CD4-positive, CD25-positive, alpha-beta regulatory T cell (primary cell): Measurements from ENCODE around the gene POLRMT. TPM values are rescaled to one million over a fixed set of nuclear protein-coding genes. Genes with fewer than 3 reads are reported as not detected.
A peak's percentile ranks its signal among the peaks of the same experiment; 100 is the strongest.
"Not testable (repeated sequence)": the region's sequence is repeated elsewhere in the genome, so short reads cannot be mapped to it uniquely, and the experiment has no call there.

Experiments
- ATAC-seq, 2 donors: fragments of 150-1000 bp; cut with Tn5 transposase; one replicate each; pipeline ENCODE4 v1.10.0; 2021; ENCODE audit warnings: low read depth in 2 of 2, moderate number of reproducible peaks in 2 of 2, moderate library complexity in 1 of 2
- DNase-seq, 3 donors: peaks; one replicate each; pipeline versions ENCODE4 v3.0.0 to v3.0.0-alpha.2; 2012 to 2022; ENCODE audit warnings: mixed read lengths in 1 of 3
- H3K27ac ChIP-seq: one replicate; pipeline ENCODE4 v1.7.0; 2013; ENCODE audit warnings: mild to moderate bottlenecking, low read length; ENCODE audit not compliant: insufficient read depth, poor library complexity, severe bottlenecking
- H3K27me3 ChIP-seq: one replicate; pipeline ENCODE4 v1.7.0; 2013; ENCODE audit warnings: low read length; ENCODE audit not compliant: control insufficient read depth, insufficient read depth
- H3K36me3 ChIP-seq: one replicate; pipeline ENCODE4 v1.7.0; 2013; ENCODE audit warnings: mild to moderate bottlenecking, low read length, moderate library complexity; ENCODE audit not compliant: control insufficient read depth, insufficient read depth
- H3K4me1 ChIP-seq: 2 replicates; pipeline ENCODE4 v1.7.0; 2013; ENCODE audit warnings: mild to moderate bottlenecking, low read length; ENCODE audit not compliant: insufficient read depth, control insufficient read depth, poor library complexity, severe bottlenecking
- H3K4me3 ChIP-seq: one replicate; pipeline ENCODE4 v1.7.0; 2013; ENCODE audit warnings: low read depth, mild to moderate bottlenecking, low read length, moderate library complexity
- H3K9me3 ChIP-seq, 2 experiments: 1 replicate in 1 of 2; 2 replicates in 1 of 2; pipeline ENCODE4 v1.7.0; 2013; ENCODE audit warnings: low read length in 2 of 2, mild to moderate bottlenecking in 1 of 2, moderate library complexity in 1 of 2; ENCODE audit not compliant: control insufficient read depth in 2 of 2
- H3K27ac Mint-ChIP-seq, 3 donors: one replicate each; pipeline ENCODE4 v1.8.0; 2020 to 2022; ENCODE audit warnings: mild to moderate bottlenecking in 3 of 3, mixed read lengths in 3 of 3, moderate library complexity in 2 of 3
- H3K27me3 Mint-ChIP-seq: one replicate; pipeline ENCODE4 v1.8.0; 2022; ENCODE audit warnings: mild to moderate bottlenecking, mixed read lengths
- H3K36me3 Mint-ChIP-seq: one replicate; pipeline ENCODE4 v1.8.0; 2020; ENCODE audit warnings: mixed read lengths
- H3K4me1 Mint-ChIP-seq, 4 donors: one replicate each; pipeline ENCODE4 v1.8.0; 2020 to 2022; ENCODE audit warnings: mixed read lengths in 4 of 4, mild to moderate bottlenecking in 1 of 4
- H3K4me3 Mint-ChIP-seq, 4 donors: one replicate each; pipeline ENCODE4 v1.8.0; 2020 to 2022; ENCODE audit warnings: mild to moderate bottlenecking in 4 of 4, mixed read lengths in 4 of 4, moderate library complexity in 3 of 4
- H3K9me3 Mint-ChIP-seq, 7 donors: one replicate each; pipeline ENCODE4 v1.8.0; 2020 to 2022; ENCODE audit warnings: mixed read lengths in 7 of 7, mild to moderate bottlenecking in 3 of 7, moderate library complexity in 2 of 7
- polyA plus RNA-seq, 4 donors: library from polyadenylated mRNA; unstranded; fragments of 300-500 nt; fragmentation: Illumina TruSeq; gene quantifications; one replicate each; pipeline ENCODE4 v1.2.3, GENCODE V29; 2021
- total RNA-seq: library from RNA; stranded (reverse); gene quantifications from one replicate; pipeline ENCODE4 v1.2.3, GENCODE V29; 2022

Gene POLRMT
- total and polyA plus RNA-seq, 5 donors from 2014 or later: 25.4 to 62.9 (median 35.8) TPM

DNA sequence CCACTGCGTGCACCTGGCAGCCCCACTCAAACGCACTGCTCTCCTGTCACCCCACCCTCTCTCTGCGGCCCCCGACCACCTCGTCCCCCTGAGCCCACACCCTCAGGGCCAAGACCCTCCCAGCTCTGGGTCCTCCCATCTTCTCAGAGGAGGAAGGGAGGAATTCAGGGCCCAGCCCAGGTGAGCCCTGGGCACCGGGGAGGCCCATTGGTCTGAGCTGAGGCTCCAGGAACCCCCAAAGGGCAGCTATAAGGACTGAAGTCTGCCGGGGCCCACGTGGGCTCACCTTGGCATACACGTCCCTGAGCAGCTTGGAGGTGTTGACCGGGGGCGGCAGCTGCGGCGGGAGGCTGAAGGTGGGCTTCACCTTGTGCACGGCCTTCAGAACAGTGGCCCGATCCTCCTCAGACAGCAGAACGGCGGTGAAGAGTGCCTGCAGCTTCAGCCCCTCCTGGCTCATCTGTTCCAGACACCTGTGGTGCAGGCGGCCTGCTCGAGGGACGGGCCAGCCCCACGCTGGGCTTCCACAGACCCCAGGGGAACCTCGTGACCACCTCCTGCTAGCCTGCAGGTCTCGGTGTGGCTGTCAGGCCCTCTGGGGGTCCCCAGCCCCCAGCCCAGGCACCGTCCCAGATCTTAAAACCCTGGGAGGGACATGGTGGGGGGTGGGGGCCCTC lies 8.8 kb downstream of the POLRMT start:
- H3K27ac Mint-ChIP-seq: no peak overlapping the region
- H3K36me3 Mint-ChIP-seq: peaks cover 14% of the 10 kb centered on the region
- DNase-seq (no peak), ATAC-seq (no peak)
- no peak overlapping the region for H3K4me3 ChIP-seq
- H3K4me1 Mint-ChIP-seq: peaks cover 0 to 6% (median 3%) of the 10 kb centered on the region in 4 donors
- H3K4me1 ChIP-seq: no peaks in the 10 kb centered on the region
- H3K9me3 Mint-ChIP-seq: no peaks in the 10 kb centered on the region
- peaks cover 30% of the 10 kb centered on the region for H3K36me3 ChIP-seq
- H3K27me3 Mint-ChIP-seq: no peaks in the 10 kb centered on the region
- H3K27ac ChIP-seq: no peak overlapping the region
- no peaks in the 10 kb centered on the region for H3K9me3 ChIP-seq
- H3K4me3 Mint-ChIP-seq: no peak overlapping the region
- no peaks in the 10 kb centered on the region for H3K27me3 ChIP-seq

DNA sequence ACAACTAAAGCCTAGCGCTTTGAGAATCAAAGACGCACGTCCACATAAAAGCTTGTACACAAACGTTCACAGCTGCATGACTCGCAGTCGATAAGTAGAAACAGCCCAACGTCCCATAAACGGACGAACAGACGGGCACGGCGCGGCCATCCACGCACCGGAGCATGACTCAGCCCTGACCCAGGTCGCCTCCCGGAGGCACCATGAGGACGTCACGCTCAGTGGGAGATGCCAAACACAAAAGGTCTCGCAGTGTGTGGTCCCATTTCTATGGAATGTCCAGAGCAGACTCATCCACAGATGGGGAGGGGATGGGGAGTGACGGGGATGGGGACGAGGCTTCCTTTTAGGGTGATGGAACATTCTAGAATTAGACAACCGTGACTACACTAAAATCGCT lies 9.4 kb downstream of the POLRMT start:
- no peak overlapping the region for H3K4me3 ChIP-seq
- no peaks in the 10 kb centered on the region for H3K9me3 ChIP-seq
- ATAC-seq: no peak
- no peaks in the 10 kb centered on the region for H3K27me3 ChIP-seq
- peaks cover 31% of the 10 kb centered on the region for H3K36me3 ChIP-seq
- peaks cover 12% of the 10 kb centered on the region for H3K36me3 Mint-ChIP-seq
- peaks cover 0 to 5% (median 1%) of the 10 kb centered on the region in 4 donors for H3K4me1 Mint-ChIP-seq
- peak overlapping the region in 1 of 3 donors; percentile 69 for H3K27ac Mint-ChIP-seq
- no peak overlapping the region for H3K27ac ChIP-seq
- no peak overlapping the region for H3K4me3 Mint-ChIP-seq
- no peaks in the 10 kb centered on the region for H3K4me1 ChIP-seq
- H3K9me3 Mint-ChIP-seq: no peaks in the 10 kb centered on the region
- DNase-seq: no peak
- H3K27me3 Mint-ChIP-seq: no peaks in the 10 kb centered on the region

DNA sequence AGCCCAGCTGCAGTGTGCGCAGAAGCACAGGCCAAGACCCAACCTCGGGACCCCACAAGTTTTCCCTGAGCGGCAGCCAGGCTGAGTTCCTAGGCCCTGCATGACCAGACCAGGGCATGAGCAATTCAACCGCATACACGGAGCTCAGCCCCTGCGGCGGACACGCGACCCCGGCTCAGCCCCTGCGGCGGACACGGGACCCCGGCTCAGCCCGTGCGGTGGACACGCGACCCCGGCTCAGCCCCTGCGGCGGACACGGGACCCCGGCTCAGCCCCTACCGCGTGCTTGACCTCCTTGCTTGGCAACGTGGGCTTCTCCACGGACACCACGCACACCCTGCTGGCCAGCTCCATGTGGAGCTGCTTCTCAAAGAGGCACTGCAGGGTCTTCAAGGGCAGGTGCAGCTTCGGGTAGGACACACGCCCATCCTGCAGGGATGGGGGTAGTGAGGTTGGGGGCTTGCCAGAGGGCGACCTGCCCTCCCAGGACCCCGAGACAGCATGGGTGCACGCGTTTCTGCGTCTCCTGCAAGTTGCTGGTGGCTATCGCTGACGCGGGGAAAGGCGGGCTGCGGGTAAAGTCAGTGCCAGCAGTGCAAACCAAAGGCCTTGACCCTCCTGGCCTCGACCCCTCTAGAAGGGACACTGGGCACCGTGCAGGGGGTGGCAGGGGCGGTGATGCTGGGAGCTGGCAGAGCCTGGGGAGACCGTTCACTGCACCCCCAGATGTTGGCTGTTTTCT lies 10.0 kb downstream of the POLRMT start:
- no peak overlapping the region for H3K4me3 Mint-ChIP-seq
- Histone ChIP-seq H3K27me3 (no peaks in the 10 kb centered on the region), H3K4me1 (no peaks in the 10 kb centered on the region), H3K9me3 (no peaks in the 10 kb centered on the region), H3K36me3 (peaks cover 25% of the 10 kb centered on the region), H3K27ac (no peak overlapping the region), H3K4me3 (no peak overlapping the region)
- H3K36me3 Mint-ChIP-seq: peaks cover 11% of the 10 kb centered on the region
- no peaks in the 10 kb centered on the region for H3K27me3 Mint-ChIP-seq
- H3K27ac Mint-ChIP-seq: no peak overlapping the region
- no peaks in the 10 kb centered on the region for H3K9me3 Mint-ChIP-seq
- DNase-seq (no peak), ATAC-seq (no peak)
- peaks cover 0 to 3% (median under 1%) of the 10 kb centered on the region in 4 donors for H3K4me1 Mint-ChIP-seq

DNA sequence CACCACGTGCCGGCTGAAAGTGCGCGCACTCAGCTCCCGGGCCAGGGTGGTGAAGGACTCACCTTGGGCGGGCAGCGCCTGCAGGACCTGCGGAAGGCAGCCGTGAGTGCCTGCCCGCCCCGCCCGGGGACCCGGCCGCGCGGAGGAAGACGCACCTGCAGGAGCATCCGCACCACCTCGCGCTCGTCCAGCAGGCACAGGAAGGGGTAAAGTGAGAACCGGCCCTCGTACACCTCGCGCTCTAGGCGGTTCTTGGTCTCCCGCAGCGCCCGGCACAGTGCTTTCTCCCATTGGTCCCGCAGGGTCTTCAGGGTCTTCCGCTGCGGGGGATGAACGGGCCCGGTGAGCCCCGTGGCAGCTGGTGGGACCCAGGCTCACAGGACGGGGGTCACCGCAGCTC lies 10.7 kb downstream of the POLRMT start:
- DNase-seq (no peak), ATAC-seq (no peak)
- Histone ChIP-seq H3K9me3 (no peaks in the 10 kb centered on the region), H3K36me3 (peaks cover 22% of the 10 kb centered on the region), H3K27ac (no peak overlapping the region), H3K4me3 (no peak overlapping the region), H3K27me3 (no peaks in the 10 kb centered on the region), H3K4me1 (no peaks in the 10 kb centered on the region)
- peaks cover 9% of the 10 kb centered on the region for H3K36me3 Mint-ChIP-seq
- no peak overlapping the region for H3K27ac Mint-ChIP-seq
- H3K4me3 Mint-ChIP-seq: no peak overlapping the region
- H3K9me3 Mint-ChIP-seq: no peaks in the 10 kb centered on the region
- peaks cover 0 to 3% (median under 1%) of the 10 kb centered on the region in 4 donors for H3K4me1 Mint-ChIP-seq
- H3K27me3 Mint-ChIP-seq: no peaks in the 10 kb centered on the region

DNA sequence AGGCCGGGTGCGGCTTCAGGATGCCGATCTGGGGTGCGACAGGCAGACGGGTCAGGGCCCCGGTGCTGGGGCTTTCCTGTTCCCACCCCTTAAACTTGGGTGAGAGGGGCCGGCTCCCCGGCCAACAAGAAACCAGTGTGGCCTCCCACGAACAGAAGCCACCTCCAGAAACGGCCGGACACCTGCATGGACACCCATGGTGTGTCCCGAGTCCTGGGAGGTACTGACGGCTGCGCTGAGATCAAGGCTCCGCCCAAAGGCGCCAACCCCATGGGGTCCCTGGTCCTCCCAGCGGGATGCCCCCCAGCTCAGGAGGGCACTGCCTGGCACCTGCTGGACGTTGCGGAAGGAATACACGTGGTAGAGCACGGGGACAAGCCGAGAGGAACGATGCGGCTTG lies 11.5 kb downstream of the POLRMT start:
- Mint-ChIP-seq H3K27me3 (no peaks in the 10 kb centered on the region), H3K4me3 (no peak overlapping the region), H3K36me3 (peaks cover 9% of the 10 kb centered on the region), H3K4me1 (peaks cover 0 to 3% (median under 1%) of the 10 kb centered on the region in 4 donors), H3K27ac (no peak overlapping the region), H3K9me3 (no peaks in the 10 kb centered on the region)
- no peak for ATAC-seq
- no peaks in the 10 kb centered on the region for H3K9me3 ChIP-seq
- no peak overlapping the region for H3K27ac ChIP-seq
- no peaks in the 10 kb centered on the region for H3K4me1 ChIP-seq
- H3K36me3 ChIP-seq: peaks cover 19% of the 10 kb centered on the region
- no peak for DNase-seq
- H3K27me3 ChIP-seq: no peaks in the 10 kb centered on the region
- H3K4me3 ChIP-seq: no peak overlapping the region

DNA sequence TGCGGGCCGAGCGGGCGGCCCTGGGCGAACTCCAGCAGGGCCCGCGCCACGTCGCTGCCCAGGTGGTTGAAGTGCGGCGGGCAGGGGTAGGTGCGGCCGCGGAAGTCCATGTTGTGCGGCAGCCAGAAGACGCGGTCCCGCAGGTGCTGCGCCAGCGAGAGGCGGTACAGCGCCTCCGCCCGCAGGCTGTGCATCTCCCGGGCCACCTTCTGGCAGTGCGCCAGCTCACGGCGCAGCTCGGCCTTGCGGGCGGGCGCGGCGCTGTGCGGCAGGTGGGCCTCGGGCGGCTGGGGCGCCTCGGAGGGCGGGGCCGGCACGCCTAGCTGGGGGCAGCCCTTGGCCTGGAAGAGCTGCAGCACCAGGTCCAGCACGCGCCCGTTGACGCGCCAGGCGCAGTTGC lies 12.1 kb downstream of the POLRMT start:
- H3K27me3 Mint-ChIP-seq, H3K4me1 Mint-ChIP-seq, H3K27ac ChIP-seq, H3K4me3 ChIP-seq, DNase-seq, H3K9me3 ChIP-seq, H3K36me3 Mint-ChIP-seq, H3K27me3 ChIP-seq, H3K4me1 ChIP-seq, ATAC-seq, H3K27ac Mint-ChIP-seq, H3K9me3 Mint-ChIP-seq, H3K4me3 Mint-ChIP-seq: not testable (repeated sequence)
- H3K36me3 ChIP-seq: peaks cover 19% of the 10 kb centered on the region

DNA sequence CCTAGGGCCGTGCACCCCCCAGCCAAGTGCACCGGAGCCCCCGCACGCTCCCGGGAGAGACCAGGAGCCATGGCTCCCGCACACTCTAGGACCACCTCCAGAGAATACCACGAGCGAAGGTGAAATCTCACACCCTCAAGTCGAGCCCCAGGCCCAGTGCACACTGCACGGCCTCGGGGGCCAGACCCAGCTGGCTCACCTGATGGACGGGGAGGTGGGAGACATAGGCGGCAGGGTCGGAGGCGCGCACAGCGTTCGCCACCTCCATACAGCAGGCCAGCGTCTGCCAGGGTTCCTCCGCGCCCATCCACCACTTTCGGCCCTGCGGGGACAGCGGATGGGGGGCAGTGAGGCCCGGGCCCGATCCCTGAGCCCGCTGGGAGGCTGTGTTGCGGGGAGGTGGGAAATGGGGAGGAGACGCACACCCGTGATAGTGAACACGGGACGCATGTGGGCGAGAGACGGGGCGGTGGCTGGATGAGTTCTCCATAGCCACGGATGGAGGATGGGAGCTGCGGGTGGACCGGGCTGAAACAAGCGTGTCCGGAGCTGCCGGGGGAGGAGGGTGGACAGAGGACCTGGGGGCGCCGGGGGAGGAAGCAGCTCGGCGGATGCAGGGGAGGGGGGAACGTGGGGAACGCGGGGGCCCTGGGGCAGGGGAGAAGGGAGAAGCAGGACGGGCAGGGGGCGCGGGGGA lies 13.0 kb downstream of the POLRMT start:
- H3K36me3 ChIP-seq: peaks cover 15% of the 10 kb centered on the region
- ATAC-seq: no peak
- H3K9me3 ChIP-seq: no peaks in the 10 kb centered on the region
- Mint-ChIP-seq H3K36me3 (peaks cover 8% of the 10 kb centered on the region), H3K27ac (no peak overlapping the region), H3K4me3 (no peak overlapping the region), H3K27me3 (peaks cover 5% of the 10 kb centered on the region), H3K4me1 (peaks cover 0 to 5% (median 2%) of the 10 kb centered on the region in 4 donors), H3K9me3 (peaks cover 0 to 2% (median 0%) of the 10 kb centered on the region in 7 donors)
- no peak overlapping the region for H3K4me3 ChIP-seq
- no peak for DNase-seq
- peaks cover 2% of the 10 kb centered on the region for H3K4me1 ChIP-seq
- H3K27me3 ChIP-seq: no peaks in the 10 kb centered on the region
- H3K27ac ChIP-seq: no peak overlapping the region
